OCI-LY7 (cell line): ENCODE results near the gene CREB5. TPM values are rescaled to one million over a fixed set of nuclear protein-coding genes. Genes with fewer than 3 reads are reported as not detected.

ENCODE experiments used
- BruUV-seq: library from RNA; stranded (reverse); fragments of 400-500 nt; replicated peaks from 2 replicates; lab custom pipeline; 2021; lab: Mats Ljungman, UMichigan
- CTCF ChIA-PET: fragments of 300-600 bp; sonication (Branson Sonifier 250); formaldehyde crosslinking; loops from one replicate; lab custom pipeline; 2022; ENCODE audit warnings: antibody characterized with exemption; ENCODE audit not compliant: unreplicated experiment; lab: Charles Lee
- POLR2A ChIA-PET: fragments of 300-600 bp; sonication (Branson Sonifier 250); formaldehyde crosslinking; loops from one replicate; lab custom pipeline; 2022; ENCODE audit warnings: antibody characterized with exemption; lab: Charles Lee
- DNase-seq: peaks from one replicate; pipeline ENCODE4 v3.0.0-alpha.2; 2015; ENCODE audit warnings: low spot score
- H2AFZ ChIP-seq: fragments of 200-600 bp; sonication (generic), shearing (Covaris generic); 2 replicates; pipeline ENCODE4 v1.6.1; 2014; ENCODE audit warnings: mild to moderate bottlenecking, antibody characterized with exemption, low read length, moderate library complexity
- H3K27ac ChIP-seq: fragments of 200-600 bp; sonication (generic); 2 replicates; pipeline ENCODE4 v1.5.1; 2014; ENCODE audit warnings: mixed run types, low read depth, mild to moderate bottlenecking, moderate library complexity, low read length, inconsistent platforms; ENCODE audit not compliant: poor library complexity, severe bottlenecking
- H3K36me3 ChIP-seq: fragments of 200-600 bp; sonication (generic); 2 replicates; pipeline ENCODE4 v1.6.1; 2014; ENCODE audit warnings: mild to moderate bottlenecking, antibody characterized with exemption, low read length, moderate library complexity, mixed read lengths; ENCODE audit not compliant: insufficient read depth
- H3K4me1 ChIP-seq: fragments of 200-600 bp; sonication (generic); 2 replicates; pipeline ENCODE4 v1.5.1; 2014; ENCODE audit warnings: mild to moderate bottlenecking, low read length; ENCODE audit not compliant: insufficient read depth, poor library complexity, severe bottlenecking
- H3K4me2 ChIP-seq: fragments of 200-600 bp; sonication (generic); 2 replicates; pipeline ENCODE4 v1.6.1; 2014; ENCODE audit warnings: mild to moderate bottlenecking, low read length
- H3K4me3 ChIP-seq: fragments of 200-600 bp; sonication (generic); 2 replicates; pipeline ENCODE4 v1.5.1; 2014; ENCODE audit warnings: mild to moderate bottlenecking, low read depth, low read length; ENCODE audit not compliant: poor library complexity, severe bottlenecking
- H3K79me2 ChIP-seq: fragments of 200-600 bp; sonication (generic); 2 replicates; pipeline ENCODE4 v1.6.1; 2016; ENCODE audit warnings: low read depth, mild to moderate bottlenecking, low read length, moderate library complexity, mixed read lengths; ENCODE audit not compliant: insufficient read depth
- H3K9me2 ChIP-seq: fragments of 200-600 bp; sonication (generic); 2 replicates; pipeline ENCODE4 v1.6.1; 2016; ENCODE audit warnings: mild to moderate bottlenecking, low read length, mixed read lengths; ENCODE audit not compliant: insufficient read depth
- H3K9me3 ChIP-seq: fragments of 200-600 bp; sonication (generic); 2 replicates; pipeline ENCODE4 v1.6.1; 2014; ENCODE audit warnings: mild to moderate bottlenecking, mixed run types, low read length, mixed read lengths
- H4K20me1 ChIP-seq: fragments of 200-600 bp; sonication (generic); 2 replicates; pipeline ENCODE4 v1.6.1; 2014; ENCODE audit warnings: mild to moderate bottlenecking, antibody characterized with exemption, low read length, moderate library complexity, mixed read lengths; ENCODE audit not compliant: insufficient read depth
- CTCF ChIP-seq: fragments of 200-600 bp; sonication (generic); conservative IDR thresholded peaks from 2 replicates; pipeline ENCODE4 v1.5.1; 2014; ENCODE audit warnings: mild to moderate bottlenecking, antibody characterized with exemption, low read length, moderate library complexity, mixed read lengths
- EZH2phosphoT487 ChIP-seq: fragments of 200-600 bp; sonication (generic); IDR thresholded peaks from 2 replicates; pipeline ENCODE4 v1.6.1; 2018; ENCODE audit warnings: low read depth, borderline replicate concordance, mild to moderate bottlenecking, mixed run types, antibody characterized with exemption, low read length, moderate library complexity, mixed read lengths
- intact Hi-C: fragments of 100-400 bp; cut with micrococcal nuclease; formaldehyde crosslinking; loops from one replicate; pipeline ENCODE4 v1.10.0; 2022; ENCODE audit not compliant: unreplicated experiment
- total RNA-seq, 2 experiments: library from RNA; depleted of rRNA in 1 of 2; stranded (reverse); fragments of >200 nt in 1 of 2; shearing (Covaris generic) in 1 of 2; gene quantifications; 2 replicates each; pipeline ENCODE4 v1.2.3, GENCODE V29; 2014 to 2022

CREB5 gene
- total RNA-seq, 2 experiments from 2014 or later, result 2.0 to 13.3 TPM

- ChIA-PET CTCF (no interaction called here), POLR2A (interaction anchor here (1.3 kb wide), 1 partner anchor 13 kb away, joined by 5 read pairs; no protein-coding TSS in a partner anchor)
- H3K27ac ChIP-seq, result no peak overlapping the region
- DNase-seq, result no peak
- intact Hi-C loops, result loop anchor here (10.0 kb wide), 1 partner anchor 125 kb away; no protein-coding TSS in a partner anchor
- BruUV-seq, result no TSS peak
- H3K9me3 ChIP-seq, result no peaks in the 10 kb centered on the region
- no peak overlapping the region for H3K4me2 ChIP-seq
- no peak overlapping the region for H3K4me3 ChIP-seq
- H3K9me2 ChIP-seq, result no peaks in the 10 kb centered on the region
- no peak overlapping the region for H2AFZ ChIP-seq
- H3K36me3 ChIP-seq, result no peaks in the 10 kb centered on the region
- no peak for TF ChIP-seq CTCF
- no peak for TF ChIP-seq EZH2phosphoT487
- H3K79me2 ChIP-seq, result no peaks in the 10 kb centered on the region
- no peaks in the 10 kb centered on the region for H3K4me1 ChIP-seq
- no peaks in the 10 kb centered on the region for H4K20me1 ChIP-seq
Observed at GRCh38 chr7:28500138-28500537, 87.8 kb downstream of the CREB5 start.

GRCh38 chr7:28502408-28502807 lies 90.1 kb downstream of the CREB5 start:
- Histone ChIP-seq H3K4me2 (no peak overlapping the region), H3K27ac (no peak overlapping the region), H3K4me1 (no peaks in the 10 kb centered on the region), H3K4me3 (no peak overlapping the region), H3K9me2 (no peaks in the 10 kb centered on the region), H3K9me3 (no peaks in the 10 kb centered on the region), H3K79me2 (no peaks in the 10 kb centered on the region), H3K36me3 (no peaks in the 10 kb centered on the region), H2AFZ (no peak overlapping the region), H4K20me1 (no peaks in the 10 kb centered on the region)
- no TSS peak for BruUV-seq
- intact Hi-C loops, result loop anchor here (10.0 kb wide), 1 partner anchor 122 kb away; no protein-coding TSS in a partner anchor
- CTCF ChIA-PET, result no interaction called here
- no peak for DNase-seq
- POLR2A ChIA-PET, result no interaction called here
- no peak for TF ChIP-seq CTCF
- TF ChIP-seq EZH2phosphoT487, result no peak

GRCh38 chr7:28503396-28503795 lies 91.1 kb downstream of the CREB5 start:
- ChIA-PET CTCF (no interaction called here), POLR2A (no interaction called here)
- H3K79me2 ChIP-seq, result no peaks in the 10 kb centered on the region
- no peak for DNase-seq
- H2AFZ ChIP-seq, result no peak overlapping the region
- BruUV-seq, result no TSS peak
- H3K9me2 ChIP-seq, result no peaks in the 10 kb centered on the region
- H4K20me1 ChIP-seq, result no peaks in the 10 kb centered on the region
- no peaks in the 10 kb centered on the region for H3K4me1 ChIP-seq
- no peaks in the 10 kb centered on the region for H3K9me3 ChIP-seq
- no peak overlapping the region for H3K4me2 ChIP-seq
- no peak overlapping the region for H3K4me3 ChIP-seq
- TF ChIP-seq EZH2phosphoT487 (no peak), CTCF (no peak)
- intact Hi-C loops, result loop anchor here (10.0 kb wide), 1 partner anchor 121 kb away; no protein-coding TSS in a partner anchor
- H3K36me3 ChIP-seq, result no peaks in the 10 kb centered on the region
- H3K27ac ChIP-seq, result no peak overlapping the region
